ENCODE measurements around the gene EXOC6. TPM values are rescaled to one million over a fixed set of nuclear protein-coding genes. Genes with fewer than 3 reads are reported as not detected.
A peak's percentile ranks its signal among the peaks of the same experiment; 100 is the strongest.

EXOC6 gene
- total and polyA plus RNA-seq, 7 donors: 7.4 to 27.8 (median 14.4) TPM

- 51 to 56% (median 55%) methylated on average over 4 of the region's 4 CpGs for WGBS, 3 donors
- Histone ChIP-seq H3K27ac (peak overlapping the region; percentile 96), H3K4me1 (peaks cover 14% of the 10 kb centered on the region), H3K27me3 (ENCODE audit: insufficient read depth in 3 of 3, low read length in 2 of 3) (no peaks in the 10 kb centered on the region), H3K36me3 (ENCODE audit: insufficient read depth in 1 of 2, low read depth in 1 of 2) (no peaks in the 10 kb centered on the region), H3K4me3 (peak overlapping the region; percentile 84), H3K9me3 (peaks cover 5% of the 10 kb centered on the region)
- intact Hi-C loops (cut with DNase I): loop anchor here in 1 of 2 donors (5.0 kb wide), 1 partner anchor 35 kb away; no protein-coding TSS in a partner anchor
- ATAC-seq (peak; percentile 6 to 34 (median 24)), DNase-seq (no peak)
- no peak for TF ChIP-seq CTCF (IDR thresholded peaks at IDR 0.05)
These were observed 987 bp upstream of the EXOC6 start for GRCh38 chr10:92847202-92847864.

GRCh38 chr10:92848037-92848440, 281 bp upstream of the EXOC6 start:
- H3K36me3 ChIP-seq (ENCODE audit: insufficient read depth in 1 of 2, low read depth in 1 of 2): no peaks in the 10 kb centered on the region
- WGBS, 3 donors: 1 to 5% (median 1%) methylated on average over 14 to 32 of the region's 32 CpGs
- peak overlapping the region; percentile 84 for H3K4me3 ChIP-seq
- no peak for DNase-seq
- peaks cover 5% of the 10 kb centered on the region for H3K9me3 ChIP-seq
- no peak for TF ChIP-seq CTCF (IDR thresholded peaks at IDR 0.05)
- H3K27ac ChIP-seq: peak overlapping the region; percentile 96
- H3K4me1 ChIP-seq: peaks cover 14% of the 10 kb centered on the region
- H3K27me3 ChIP-seq (ENCODE audit: insufficient read depth in 3 of 3, low read length in 2 of 3): no peaks in the 10 kb centered on the region
- ATAC-seq: no peak
- intact Hi-C loops (cut with DNase I): loop anchor here in 1 of 2 donors (5.0 kb wide), 1 partner anchor 34 kb away; no protein-coding TSS in a partner anchor

- intact Hi-C loops (cut with DNase I): loop anchor here in 1 of 2 donors (5.0 kb wide), 1 partner anchor 33 kb away; no protein-coding TSS in a partner anchor
- Histone ChIP-seq H3K4me3 (peak overlapping the region; percentile 84), H3K36me3 (ENCODE audit: insufficient read depth in 1 of 2, low read depth in 1 of 2) (no peaks in the 10 kb centered on the region), H3K9me3 (peaks cover 5% of the 10 kb centered on the region), H3K27me3 (ENCODE audit: insufficient read depth in 3 of 3, low read length in 2 of 3) (no peaks in the 10 kb centered on the region), H3K27ac (peak overlapping the region; percentile 96), H3K4me1 (peaks cover 14% of the 10 kb centered on the region)
- no peak for ATAC-seq
- TF ChIP-seq CTCF (IDR thresholded peaks at IDR 0.05): no peak
- DNase-seq: no peak
- WGBS, 3 donors: 0% methylated on average over 7 of the region's 7 CpGs
These were observed 860 bp downstream of the EXOC6 start for GRCh38 chr10:92849234-92849525.

- WGBS, 3 donors: 61 to 67% (median 67%) methylated on average over 2 of the region's 2 CpGs
- DNase-seq: no peak
- Histone ChIP-seq H3K27ac (no peak overlapping the region), H3K36me3 (ENCODE audit: insufficient read depth in 1 of 2, low read depth in 1 of 2) (no peaks in the 10 kb centered on the region), H3K9me3 (peaks cover 5% of the 10 kb centered on the region), H3K27me3 (ENCODE audit: insufficient read depth in 3 of 3, low read length in 2 of 3) (no peaks in the 10 kb centered on the region), H3K4me1 (peaks cover 14% of the 10 kb centered on the region), H3K4me3 (peak overlapping the region; percentile 84)
- intact Hi-C loops (cut with DNase I): loop anchor here in 1 of 2 donors (5.0 kb wide), 1 partner anchor 33 kb away; no protein-coding TSS in a partner anchor
- no peak for ATAC-seq
- TF ChIP-seq CTCF (IDR thresholded peaks at IDR 0.05): no peak
These were observed 1.3 kb downstream of the EXOC6 start for GRCh38 chr10:92849576-92850090.

Measured in psoas muscle (tissue), 8 donors.